K562 (cell line): ENCODE data around the gene GPR108. TPM values are rescaled to one million over a fixed set of nuclear protein-coding genes. Genes with fewer than 3 reads are reported as not detected.

Experiments
- ARID3B ChIP-seq: fragments of 250-450 bp; sonication (Bioruptor Pico); IDR thresholded peaks from 2 replicates; pipeline ENCODE4 v1.4.0; 2020; ENCODE audit warnings: borderline replicate concordance
- BCL6 ChIP-seq: fragments of 250-450 bp; sonication (Bioruptor Pico); IDR thresholded peaks from 2 replicates; pipeline ENCODE4 v1.4.0; 2020
- ELK3 ChIP-seq: fragments of 450-650 bp; formaldehyde crosslinking; IDR thresholded peaks from 2 replicates; pipeline ENCODE4 v1.4.0; 2020; ENCODE audit warnings: mild to moderate bottlenecking
- MEF2D ChIP-seq: conservative IDR thresholded peaks from 2 replicates; pipeline ENCODE4 v1.6.1; 2016; ENCODE audit warnings: low read depth, missing genetic modification characterization, missing compliant biosample characterization
- ZNF217 ChIP-seq: sonication (generic); formaldehyde crosslinking; IDR thresholded peaks from 2 replicates; pipeline ENCODE4 v1.8.0; 2022; ENCODE audit warnings: mild to moderate bottlenecking, missing genetic modification reagents
- ZNF408 ChIP-seq: fragments of 250-450 bp; sonication (Bioruptor Pico); IDR thresholded peaks from 2 replicates; pipeline ENCODE4 v1.4.0; 2020; ENCODE audit warnings: low read depth, mild to moderate bottlenecking, moderate library complexity
- ZSCAN32 ChIP-seq: fragments of 450-650 bp; formaldehyde crosslinking; IDR thresholded peaks from 2 replicates; pipeline ENCODE4 v1.4.0; 2020; ENCODE audit warnings: mild to moderate bottlenecking, moderate library complexity
- polyA plus RNA-seq, 8 experiments: library from polyadenylated mRNA; depleted of rRNA in 4 of 8; stranded (reverse) in 5 of 8; unstranded in 3 of 8; fragments of >200 nt; fragmentation: Nextera tagmentation in 2 of 8; fragmentation: Illumina TruSeq in 1 of 8; extraction: Ambion mirVana in 2 of 8; extraction: Trizol in 1 of 8; gene quantifications; 2 replicates each; pipeline versions ENCODE4 v1.2.1 to v1.2.3, GENCODE V29; 2011 to 2014; ENCODE audit warnings: inconsistent platforms in 1 of 8, missing spikeins in 1 of 8
- total RNA-seq, 7 experiments: library from RNA; depleted of rRNA in 6 of 7; stranded (reverse); fragments of >200 nt in 6 of 7; fragmentation: Illumina TruSeq in 2 of 7; extraction: Trizol in 2 of 7; gene quantifications; 2 replicates each; pipeline versions ENCODE4 v1.2.1 to v1.2.3, GENCODE V29; 2011 to 2021; ENCODE audit warnings: low replicate concordance in 1 of 7
- TF ChIP-seq, protein P1 (sequence below): fragments of 150-350 bp; IDR thresholded peaks from 2 replicates; pipeline ENCODE4 v1.6.1; 2014; ENCODE audit warnings: low read depth, mild to moderate bottlenecking, low read length, borderline replicate concordance
- TF ChIP-seq, protein P2 (sequence below), 2 experiments: IDR thresholded peaks; 2 replicates each; pipeline ENCODE4 v1.6.1; 2012; ENCODE audit warnings: improper control_type of control experiment in 2 of 2, low read depth in 2 of 2, low read length in 2 of 2, borderline replicate concordance in 1 of 2

Gene GPR108
- total and polyA plus RNA-seq, 9 of the 15 experiments (the other 6 are each of a cell fraction or from before 2014, with no cell fraction given), result 2.4 to 33.2 (median 24.4) TPM

DNA sequence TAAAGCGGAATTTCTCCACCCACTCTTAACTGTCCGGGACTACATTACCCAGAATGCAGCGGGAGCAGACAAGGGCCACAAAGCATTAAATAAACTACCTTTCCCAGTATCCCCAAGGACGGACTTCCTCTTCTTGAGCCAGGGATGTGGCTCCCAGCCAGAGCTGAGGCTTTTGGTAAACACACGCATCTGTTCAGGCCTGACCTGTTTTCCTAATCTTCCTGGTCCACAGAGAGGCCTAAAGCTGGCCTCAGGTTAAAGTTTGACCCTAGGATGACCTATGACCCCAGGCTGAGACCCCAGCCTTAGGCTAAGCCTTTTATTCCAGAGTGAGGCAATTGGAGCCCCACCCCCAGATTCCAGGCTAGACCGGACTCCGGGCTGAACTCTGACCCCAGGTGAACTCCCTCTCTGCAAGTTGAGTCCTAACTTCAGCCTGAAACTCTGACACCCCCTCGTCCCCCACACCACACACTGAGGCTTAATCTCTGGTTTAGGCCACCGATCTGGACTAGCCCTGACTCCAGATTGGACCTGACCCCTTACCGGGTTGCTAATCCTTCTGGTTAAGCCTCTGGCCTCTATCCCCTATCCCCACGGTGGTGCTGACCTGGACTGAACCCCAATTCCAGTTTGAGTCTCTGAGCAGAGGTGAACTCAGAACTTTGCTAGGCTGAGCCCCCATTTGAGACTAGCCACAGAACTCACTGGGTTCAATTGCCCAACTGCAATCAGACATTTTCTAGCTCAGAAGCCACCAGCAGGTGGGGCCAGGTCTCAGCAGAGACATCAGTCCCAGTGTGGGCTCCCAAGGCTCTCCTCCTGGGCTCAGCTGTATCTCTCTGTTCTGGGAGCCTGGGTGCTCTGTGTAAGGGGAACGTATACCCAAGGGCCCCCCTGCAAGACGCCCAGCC lies 750 bp upstream of the GPR108 start (continued):
- TF ChIP-seq, protein P1, sequence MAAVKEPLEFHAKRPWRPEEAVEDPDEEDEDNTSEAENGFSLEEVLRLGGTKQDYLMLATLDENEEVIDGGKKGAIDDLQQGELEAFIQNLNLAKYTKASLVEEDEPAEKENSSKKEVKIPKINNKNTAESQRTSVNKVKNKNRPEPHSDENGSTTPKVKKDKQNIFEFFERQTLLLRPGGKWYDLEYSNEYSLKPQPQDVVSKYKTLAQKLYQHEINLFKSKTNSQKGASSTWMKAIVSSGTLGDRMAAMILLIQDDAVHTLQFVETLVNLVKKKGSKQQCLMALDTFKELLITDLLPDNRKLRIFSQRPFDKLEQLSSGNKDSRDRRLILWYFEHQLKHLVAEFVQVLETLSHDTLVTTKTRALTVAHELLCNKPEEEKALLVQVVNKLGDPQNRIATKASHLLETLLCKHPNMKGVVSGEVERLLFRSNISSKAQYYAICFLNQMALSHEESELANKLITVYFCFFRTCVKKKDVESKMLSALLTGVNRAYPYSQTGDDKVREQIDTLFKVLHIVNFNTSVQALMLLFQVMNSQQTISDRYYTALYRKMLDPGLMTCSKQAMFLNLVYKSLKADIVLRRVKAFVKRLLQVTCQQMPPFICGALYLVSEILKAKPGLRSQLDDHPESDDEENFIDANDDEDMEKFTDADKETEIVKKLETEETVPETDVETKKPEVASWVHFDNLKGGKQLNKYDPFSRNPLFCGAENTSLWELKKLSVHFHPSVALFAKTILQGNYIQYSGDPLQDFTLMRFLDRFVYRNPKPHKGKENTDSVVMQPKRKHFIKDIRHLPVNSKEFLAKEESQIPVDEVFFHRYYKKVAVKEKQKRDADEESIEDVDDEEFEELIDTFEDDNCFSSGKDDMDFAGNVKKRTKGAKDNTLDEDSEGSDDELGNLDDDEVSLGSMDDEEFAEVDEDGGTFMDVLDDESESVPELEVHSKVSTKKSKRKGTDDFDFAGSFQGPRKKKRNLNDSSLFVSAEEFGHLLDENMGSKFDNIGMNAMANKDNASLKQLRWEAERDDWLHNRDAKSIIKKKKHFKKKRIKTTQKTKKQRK, result no peak
- TF ChIP-seq ARID3B (no peak), ZSCAN32 (CRISPR knock-in tag) (no peak), ELK3 (no peak), MEF2D (tag) (no peak; the same call in none of the 2 replicates), ZNF217 (CRISPR knock-in tag) (no peak), BCL6 (CRISPR knock-in tag) (no peak), ZNF408 (CRISPR knock-in tag) (no peak)
- TF ChIP-seq, protein P2, sequence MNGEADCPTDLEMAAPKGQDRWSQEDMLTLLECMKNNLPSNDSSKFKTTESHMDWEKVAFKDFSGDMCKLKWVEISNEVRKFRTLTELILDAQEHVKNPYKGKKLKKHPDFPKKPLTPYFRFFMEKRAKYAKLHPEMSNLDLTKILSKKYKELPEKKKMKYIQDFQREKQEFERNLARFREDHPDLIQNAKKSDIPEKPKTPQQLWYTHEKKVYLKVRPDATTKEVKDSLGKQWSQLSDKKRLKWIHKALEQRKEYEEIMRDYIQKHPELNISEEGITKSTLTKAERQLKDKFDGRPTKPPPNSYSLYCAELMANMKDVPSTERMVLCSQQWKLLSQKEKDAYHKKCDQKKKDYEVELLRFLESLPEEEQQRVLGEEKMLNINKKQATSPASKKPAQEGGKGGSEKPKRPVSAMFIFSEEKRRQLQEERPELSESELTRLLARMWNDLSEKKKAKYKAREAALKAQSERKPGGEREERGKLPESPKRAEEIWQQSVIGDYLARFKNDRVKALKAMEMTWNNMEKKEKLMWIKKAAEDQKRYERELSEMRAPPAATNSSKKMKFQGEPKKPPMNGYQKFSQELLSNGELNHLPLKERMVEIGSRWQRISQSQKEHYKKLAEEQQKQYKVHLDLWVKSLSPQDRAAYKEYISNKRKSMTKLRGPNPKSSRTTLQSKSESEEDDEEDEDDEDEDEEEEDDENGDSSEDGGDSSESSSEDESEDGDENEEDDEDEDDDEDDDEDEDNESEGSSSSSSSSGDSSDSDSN (IDR thresholded peaks at IDR 0.05; ENCODE audit: borderline replicate concordance in 1 of 2, low read depth in 2 of 2, low read length in 2 of 2), result no peak
